ENCODE measurements around the gene CCDC148.

Gene CCDC148

GRCh38 chr2:158456309-158457066, at the start of gene CCDC148, which contains the start of gene PKP4:
Gene CCDC148 (minus strand): TSS chr2:158456753. CDS start chr2:158456439, 314 bp downstream.
Gene PKP4 (plus strand): TSS chr2:158456952. CDS start chr2:158533185, 76,233 bp downstream.
- H3K36me3 ChIP-seq (ENCODE audit: control insufficient read depth, insufficient read depth, low read length), result no peaks in the 10 kb centered on the region

DNA sequence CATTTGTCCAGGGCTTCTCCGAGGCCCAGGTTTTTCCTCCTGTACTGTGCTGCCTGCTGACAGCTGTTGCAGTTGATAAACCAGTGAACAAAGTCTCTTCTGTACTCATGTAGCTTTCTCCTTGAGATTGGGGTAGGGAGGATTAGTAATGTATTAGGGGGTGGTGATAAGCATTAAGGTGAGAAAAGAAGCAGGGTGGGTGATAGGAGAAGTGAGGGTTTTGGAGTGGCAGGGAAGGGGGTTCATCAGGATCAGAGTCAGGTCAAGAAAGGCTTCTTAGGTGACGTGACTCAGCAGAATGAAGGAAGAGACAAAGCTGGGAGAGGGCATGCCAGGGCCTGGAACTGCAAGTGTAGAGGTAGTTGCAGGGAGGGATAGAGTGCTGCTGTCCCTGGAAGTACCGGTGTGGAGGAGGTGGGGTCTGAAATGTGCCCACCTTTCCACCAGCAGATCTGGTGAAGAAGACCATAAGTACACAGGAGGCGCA, 48.9 kb upstream of the CCDC148 start:
- Histone ChIP-seq H3K9me3 (ENCODE audit: control insufficient read depth, insufficient read depth, low read depth, low read length) (no peaks in the 10 kb centered on the region), H3K27ac (ENCODE audit: low read depth, low read length) (peak overlapping the region; percentile 34; the same call in 1 of the 2 replicates), H3K36me3 (ENCODE audit: control insufficient read depth, insufficient read depth, low read length) (no peaks in the 10 kb centered on the region), H3K4me3 (ENCODE audit: low read depth, low read length) (no peak overlapping the region), H3K4me1 (ENCODE audit: control insufficient read depth, insufficient read depth, low read length) (peaks cover 25% of the 10 kb centered on the region), H3K9ac (ENCODE audit: low read length) (no peak overlapping the region), H3K27me3 (ENCODE audit: control insufficient read depth, insufficient read depth, low read length) (no peaks in the 10 kb centered on the region)

More at GRCh38 chr2:158456309-158457066, at the start of gene CCDC148, which contains the start of gene PKP4:
- no peaks in the 10 kb centered on the region for H3K9me3 ChIP-seq (ENCODE audit: control insufficient read depth, insufficient read depth, low read depth, low read length)
- peak within 1 kb of the TSS; percentile 91 for H3K27ac ChIP-seq (ENCODE audit: low read depth, low read length)
- peaks cover 26% of the 10 kb centered on the region for H3K4me1 ChIP-seq (ENCODE audit: control insufficient read depth, insufficient read depth, low read length)
- H3K4me3 ChIP-seq (ENCODE audit: low read depth, low read length), result peak within 1 kb of the TSS; percentile 100
- H3K9ac ChIP-seq (ENCODE audit: low read length), result peak within 1 kb of the TSS; percentile 95
- H3K27me3 ChIP-seq (ENCODE audit: control insufficient read depth, insufficient read depth, low read length), result no peaks in the 10 kb centered on the region

DNA sequence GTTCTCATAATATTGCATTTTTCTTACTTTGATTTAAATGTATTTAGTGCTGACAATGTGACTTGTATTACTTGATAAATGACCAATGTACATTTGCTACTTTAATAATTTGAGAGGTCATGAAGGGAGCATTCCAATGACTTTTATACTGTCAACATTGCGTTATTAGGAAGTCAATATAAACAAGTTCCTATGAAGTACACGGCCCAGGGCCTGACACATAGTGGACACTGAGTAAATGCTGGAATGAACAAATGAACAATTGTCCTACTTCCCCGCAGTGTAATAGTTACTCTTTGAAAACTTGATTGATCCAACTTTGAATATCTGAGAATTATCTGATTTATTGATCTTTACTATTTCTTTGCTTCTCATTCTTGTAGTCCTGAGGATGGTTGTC, 47.5 kb upstream of the CCDC148 start:
- Histone ChIP-seq H3K9ac (ENCODE audit: low read length) (no peak overlapping the region), H3K4me1 (ENCODE audit: control insufficient read depth, insufficient read depth, low read length) (peaks cover 19% of the 10 kb centered on the region), H3K27me3 (ENCODE audit: control insufficient read depth, insufficient read depth, low read length) (no peaks in the 10 kb centered on the region), H3K36me3 (ENCODE audit: control insufficient read depth, insufficient read depth, low read length) (no peaks in the 10 kb centered on the region), H3K27ac (ENCODE audit: low read depth, low read length) (no peak overlapping the region), H3K4me3 (ENCODE audit: low read depth, low read length) (no peak overlapping the region), H3K9me3 (ENCODE audit: control insufficient read depth, insufficient read depth, low read depth, low read length) (no peaks in the 10 kb centered on the region)

DNA sequence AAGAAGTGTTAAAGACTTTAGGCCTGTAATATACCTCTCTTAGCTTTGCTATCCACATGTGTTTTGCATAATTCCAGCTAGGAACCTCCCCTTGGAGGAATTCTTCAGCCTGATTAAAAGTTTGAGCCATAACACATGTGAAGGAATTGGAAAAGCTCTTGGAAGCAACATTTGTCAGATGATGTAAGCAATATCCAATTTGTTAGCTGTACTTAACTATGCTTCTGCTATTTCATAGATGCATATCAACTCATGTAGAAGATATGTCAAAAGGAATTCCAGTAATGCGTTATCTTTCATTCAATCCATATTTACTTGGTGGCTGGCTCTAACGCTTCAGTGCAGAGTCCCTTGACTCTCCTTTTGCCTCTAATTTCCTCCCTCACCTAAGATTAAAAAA, 46.4 kb upstream of the CCDC148 start:
- H3K27ac ChIP-seq (ENCODE audit: low read depth, low read length), result no peak overlapping the region

GRCh38 chr2:158501301-158501700, 44.7 kb upstream of the CCDC148 start:
- H3K4me3 ChIP-seq (ENCODE audit: low read depth, low read length), result no peak overlapping the region
- H3K27ac ChIP-seq (ENCODE audit: low read depth, low read length), result no peak overlapping the region
- no peak overlapping the region for H3K9ac ChIP-seq (ENCODE audit: low read length)
- H3K9me3 ChIP-seq (ENCODE audit: control insufficient read depth, insufficient read depth, low read depth, low read length), result no peaks in the 10 kb centered on the region
- no peaks in the 10 kb centered on the region for H3K36me3 ChIP-seq (ENCODE audit: control insufficient read depth, insufficient read depth, low read length)
- H3K27me3 ChIP-seq (ENCODE audit: control insufficient read depth, insufficient read depth, low read length), result no peaks in the 10 kb centered on the region
- peaks cover 33% of the 10 kb centered on the region for H3K4me1 ChIP-seq (ENCODE audit: control insufficient read depth, insufficient read depth, low read length)

More for the DNA sequence above, 46.4 kb upstream of the CCDC148 start:
- Histone ChIP-seq H3K36me3 (ENCODE audit: control insufficient read depth, insufficient read depth, low read length) (no peaks in the 10 kb centered on the region), H3K4me1 (ENCODE audit: control insufficient read depth, insufficient read depth, low read length) (peaks cover 19% of the 10 kb centered on the region), H3K4me3 (ENCODE audit: low read depth, low read length) (no peak overlapping the region), H3K9ac (ENCODE audit: low read length) (no peak overlapping the region), H3K9me3 (ENCODE audit: control insufficient read depth, insufficient read depth, low read depth, low read length) (no peaks in the 10 kb centered on the region), H3K27me3 (ENCODE audit: control insufficient read depth, insufficient read depth, low read length) (no peaks in the 10 kb centered on the region)

GRCh38 chr2:158500333-158500732, 43.8 kb upstream of the CCDC148 start:
- Histone ChIP-seq H3K9me3 (ENCODE audit: control insufficient read depth, insufficient read depth, low read depth, low read length) (no peaks in the 10 kb centered on the region), H3K27ac (ENCODE audit: low read depth, low read length) (no peak overlapping the region), H3K4me3 (ENCODE audit: low read depth, low read length) (no peak overlapping the region), H3K9ac (ENCODE audit: low read length) (no peak overlapping the region), H3K36me3 (ENCODE audit: control insufficient read depth, insufficient read depth, low read length) (no peaks in the 10 kb centered on the region), H3K27me3 (ENCODE audit: control insufficient read depth, insufficient read depth, low read length) (no peaks in the 10 kb centered on the region), H3K4me1 (ENCODE audit: control insufficient read depth, insufficient read depth, low read length) (peaks cover 26% of the 10 kb centered on the region)

DNA sequence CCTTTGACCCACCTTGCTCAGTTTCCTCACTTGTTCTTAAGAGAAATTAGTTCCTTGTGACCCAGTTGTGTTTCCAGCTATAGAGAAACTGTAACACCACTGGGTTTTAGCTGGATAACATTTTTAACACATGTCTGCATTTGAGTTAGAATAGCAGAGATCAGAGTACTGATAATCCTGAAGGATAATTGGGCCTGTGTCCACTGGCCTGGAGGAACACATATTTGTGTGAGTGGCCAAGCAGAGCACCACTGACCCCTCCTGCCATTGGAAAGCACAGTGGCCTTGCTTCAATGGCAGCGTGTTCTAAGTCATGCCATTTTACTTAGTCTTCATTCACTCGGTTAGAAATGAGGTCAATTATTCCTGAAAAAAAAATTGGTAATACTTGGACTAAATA, 42.8 kb upstream of the CCDC148 start:
- Histone ChIP-seq H3K27ac (ENCODE audit: low read depth, low read length) (no peak overlapping the region), H3K9me3 (ENCODE audit: control insufficient read depth, insufficient read depth, low read depth, low read length) (no peaks in the 10 kb centered on the region), H3K27me3 (ENCODE audit: control insufficient read depth, insufficient read depth, low read length) (no peaks in the 10 kb centered on the region), H3K36me3 (ENCODE audit: control insufficient read depth, insufficient read depth, low read length) (no peaks in the 10 kb centered on the region), H3K9ac (ENCODE audit: low read length) (no peak overlapping the region), H3K4me3 (ENCODE audit: low read depth, low read length) (no peak overlapping the region), H3K4me1 (ENCODE audit: control insufficient read depth, insufficient read depth, low read length) (peaks cover 19% of the 10 kb centered on the region)

- Histone ChIP-seq H3K27me3 (ENCODE audit: control insufficient read depth, insufficient read depth, low read length) (no peaks in the 10 kb centered on the region), H3K36me3 (ENCODE audit: control insufficient read depth, insufficient read depth, low read length) (no peaks in the 10 kb centered on the region), H3K4me1 (ENCODE audit: control insufficient read depth, insufficient read depth, low read length) (peaks cover 20% of the 10 kb centered on the region), H3K4me3 (ENCODE audit: low read depth, low read length) (no peak overlapping the region), H3K9ac (ENCODE audit: low read length) (no peak overlapping the region), H3K9me3 (ENCODE audit: control insufficient read depth, insufficient read depth, low read depth, low read length) (no peaks in the 10 kb centered on the region), H3K27ac (ENCODE audit: low read depth, low read length) (no peak overlapping the region)
Observed at GRCh38 chr2:158498749-158499136, 42.2 kb upstream of the CCDC148 start.

GRCh38 chr2:158498043-158498748, 41.6 kb upstream of the CCDC148 start:
- H3K4me1 ChIP-seq (ENCODE audit: control insufficient read depth, insufficient read depth, low read length), result peaks cover 25% of the 10 kb centered on the region
- no peak overlapping the region for H3K9ac ChIP-seq (ENCODE audit: low read length)
- H3K36me3 ChIP-seq (ENCODE audit: control insufficient read depth, insufficient read depth, low read length), result no peaks in the 10 kb centered on the region
- no peaks in the 10 kb centered on the region for H3K9me3 ChIP-seq (ENCODE audit: control insufficient read depth, insufficient read depth, low read depth, low read length)
- H3K4me3 ChIP-seq (ENCODE audit: low read depth, low read length), result no peak overlapping the region
- no peaks in the 10 kb centered on the region for H3K27me3 ChIP-seq (ENCODE audit: control insufficient read depth, insufficient read depth, low read length)
- H3K27ac ChIP-seq (ENCODE audit: low read depth, low read length), result no peak overlapping the region

DNA sequence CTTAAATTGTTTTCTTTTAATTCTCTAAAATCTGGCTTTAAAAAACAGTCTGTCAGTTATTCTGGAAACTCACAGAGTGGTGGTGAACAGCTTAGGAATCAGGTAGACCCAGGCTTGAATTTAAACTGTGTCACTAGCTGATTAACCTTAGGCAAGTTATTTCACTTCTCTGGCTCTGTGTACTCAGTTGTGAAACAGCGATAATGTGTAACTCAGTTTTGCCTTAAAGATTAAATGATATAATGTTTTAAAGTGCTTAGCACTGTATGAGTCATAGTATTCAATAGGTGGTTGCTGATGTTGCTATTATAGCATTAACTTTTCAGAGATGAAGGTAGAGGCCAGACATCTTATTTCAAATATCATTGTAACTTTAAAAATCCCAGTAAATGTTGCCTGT, 40.9 kb upstream of the CCDC148 start:
- Histone ChIP-seq H3K27ac (ENCODE audit: low read depth, low read length) (no peak overlapping the region; the same call in 1 of the 2 replicates), H3K4me1 (ENCODE audit: control insufficient read depth, insufficient read depth, low read length) (peaks cover 22% of the 10 kb centered on the region), H3K9ac (ENCODE audit: low read length) (no peak overlapping the region), H3K36me3 (ENCODE audit: control insufficient read depth, insufficient read depth, low read length) (no peaks in the 10 kb centered on the region), H3K27me3 (ENCODE audit: control insufficient read depth, insufficient read depth, low read length) (no peaks in the 10 kb centered on the region), H3K4me3 (ENCODE audit: low read depth, low read length) (no peak overlapping the region), H3K9me3 (ENCODE audit: control insufficient read depth, insufficient read depth, low read depth, low read length) (no peaks in the 10 kb centered on the region)

- H3K9me3 ChIP-seq (ENCODE audit: control insufficient read depth, insufficient read depth, low read depth, low read length), result no peaks in the 10 kb centered on the region
- H3K27me3 ChIP-seq (ENCODE audit: control insufficient read depth, insufficient read depth, low read length), result no peaks in the 10 kb centered on the region
- no peaks in the 10 kb centered on the region for H3K36me3 ChIP-seq (ENCODE audit: control insufficient read depth, insufficient read depth, low read length)
- H3K27ac ChIP-seq (ENCODE audit: low read depth, low read length), result no peak overlapping the region
- H3K4me3 ChIP-seq (ENCODE audit: low read depth, low read length), result no peak overlapping the region
- peaks cover 22% of the 10 kb centered on the region for H3K4me1 ChIP-seq (ENCODE audit: control insufficient read depth, insufficient read depth, low read length)
- no peak overlapping the region for H3K9ac ChIP-seq (ENCODE audit: low read length)
Observed at GRCh38 chr2:158496986-158497385, 40.4 kb upstream of the CCDC148 start.

Data from HUES6 (cell line).